Ishikawa (cell line): ENCODE measurements around the gene PCYT1B.

Source experiments
- CEBPB ChIP-seq: IDR thresholded peaks from 2 replicates; pipeline ENCODE4 v1.6.1; 2012
- CREB1 ChIP-seq: IDR thresholded peaks from 2 replicates; pipeline ENCODE4 v1.6.1; 2012; ENCODE audit warnings: low read depth
- EGR1 ChIP-seq: IDR thresholded peaks from 2 replicates; pipeline ENCODE4 v1.6.1; 2012
- EP300 ChIP-seq: IDR thresholded peaks from 2 replicates; pipeline ENCODE4 v1.6.1; 2012; ENCODE audit warnings: borderline replicate concordance
- FOXM1 ChIP-seq: IDR thresholded peaks from 2 replicates; pipeline ENCODE4 v1.6.1; 2012; ENCODE audit warnings: low read depth, borderline replicate concordance
- NFIC ChIP-seq: IDR thresholded peaks from 2 replicates; pipeline ENCODE4 v1.6.1; 2012
- RAD21 ChIP-seq: IDR thresholded peaks from 2 replicates; pipeline ENCODE4 v1.6.1; 2012; ENCODE audit warnings: low read depth
- TAF1 ChIP-seq: IDR thresholded peaks from 2 replicates; pipeline ENCODE4 v1.6.1; 2012; ENCODE audit warnings: low read depth, mild to moderate bottlenecking
- TCF12 ChIP-seq: IDR thresholded peaks from 2 replicates; pipeline ENCODE4 v1.6.1; 2012; ENCODE audit warnings: low read depth
- TEAD4 ChIP-seq: IDR thresholded peaks from 2 replicates; pipeline ENCODE4 v1.6.1; 2012
- YY1 ChIP-seq: IDR thresholded peaks from 2 replicates; pipeline ENCODE4 v1.6.1; 2012; ENCODE audit warnings: low read depth
- ZBTB7A ChIP-seq: IDR thresholded peaks from 2 replicates; pipeline ENCODE4 v1.6.1; 2012; ENCODE audit warnings: low read depth
- TF ChIP-seq, protein P1 (sequence below): IDR thresholded peaks from 2 replicates; pipeline ENCODE4 v1.6.1; 2012; ENCODE audit warnings: low read depth, mild to moderate bottlenecking
- TF ChIP-seq, protein P2 (sequence below): IDR thresholded peaks from 2 replicates; pipeline ENCODE4 v1.6.1; 2012
- TF ChIP-seq, protein P3 (sequence below): IDR thresholded peaks from 2 replicates; pipeline ENCODE4 v1.6.1; 2012

The PCYT1B gene

DNA sequence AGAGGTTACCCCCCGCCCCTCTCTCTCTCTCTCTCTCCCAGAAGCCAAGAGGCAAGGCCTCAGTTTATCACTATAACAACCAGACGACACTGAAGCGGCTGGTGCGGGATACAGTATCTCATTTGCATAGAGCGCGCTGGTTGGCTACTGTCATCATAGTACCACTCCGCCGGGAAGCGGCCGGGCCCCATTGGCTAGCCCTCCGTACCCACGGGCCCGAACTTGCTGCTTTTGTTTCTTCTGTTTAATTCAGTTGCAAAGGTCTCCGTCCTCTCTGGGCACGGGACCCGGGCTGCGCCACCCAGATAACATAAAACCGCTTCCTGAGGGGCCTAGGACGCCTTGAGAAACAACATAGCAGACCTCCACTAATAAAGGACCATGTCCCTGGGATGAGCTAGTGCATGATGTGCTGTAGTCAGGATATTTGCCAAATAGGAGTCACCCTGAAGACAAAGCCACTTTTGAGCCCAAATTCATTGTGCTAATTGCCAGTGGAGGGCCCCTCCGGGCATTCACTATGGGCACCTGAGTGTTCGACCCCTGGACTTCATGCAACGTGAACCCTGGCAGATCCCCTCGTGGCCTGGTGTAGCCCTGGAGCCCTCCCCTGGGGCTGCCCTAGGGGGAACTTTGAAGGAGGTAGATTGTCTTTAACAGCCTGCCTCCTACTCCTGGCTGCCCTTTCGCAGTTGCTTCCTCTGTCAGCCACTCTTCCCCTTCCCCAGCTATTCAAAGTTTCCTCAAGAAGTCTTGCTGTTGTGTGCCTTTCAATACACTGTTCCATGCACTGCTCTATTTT is at the start of gene PCYT1B:
Gene PCYT1B (minus strand): TSS at position 91 of the 802 bp plus-strand sequence. CDS start 242 bp downstream, outside the sequence.
- TF ChIP-seq ZBTB7A (no peak), EGR1 (no peak)
- TF ChIP-seq, protein P1, sequence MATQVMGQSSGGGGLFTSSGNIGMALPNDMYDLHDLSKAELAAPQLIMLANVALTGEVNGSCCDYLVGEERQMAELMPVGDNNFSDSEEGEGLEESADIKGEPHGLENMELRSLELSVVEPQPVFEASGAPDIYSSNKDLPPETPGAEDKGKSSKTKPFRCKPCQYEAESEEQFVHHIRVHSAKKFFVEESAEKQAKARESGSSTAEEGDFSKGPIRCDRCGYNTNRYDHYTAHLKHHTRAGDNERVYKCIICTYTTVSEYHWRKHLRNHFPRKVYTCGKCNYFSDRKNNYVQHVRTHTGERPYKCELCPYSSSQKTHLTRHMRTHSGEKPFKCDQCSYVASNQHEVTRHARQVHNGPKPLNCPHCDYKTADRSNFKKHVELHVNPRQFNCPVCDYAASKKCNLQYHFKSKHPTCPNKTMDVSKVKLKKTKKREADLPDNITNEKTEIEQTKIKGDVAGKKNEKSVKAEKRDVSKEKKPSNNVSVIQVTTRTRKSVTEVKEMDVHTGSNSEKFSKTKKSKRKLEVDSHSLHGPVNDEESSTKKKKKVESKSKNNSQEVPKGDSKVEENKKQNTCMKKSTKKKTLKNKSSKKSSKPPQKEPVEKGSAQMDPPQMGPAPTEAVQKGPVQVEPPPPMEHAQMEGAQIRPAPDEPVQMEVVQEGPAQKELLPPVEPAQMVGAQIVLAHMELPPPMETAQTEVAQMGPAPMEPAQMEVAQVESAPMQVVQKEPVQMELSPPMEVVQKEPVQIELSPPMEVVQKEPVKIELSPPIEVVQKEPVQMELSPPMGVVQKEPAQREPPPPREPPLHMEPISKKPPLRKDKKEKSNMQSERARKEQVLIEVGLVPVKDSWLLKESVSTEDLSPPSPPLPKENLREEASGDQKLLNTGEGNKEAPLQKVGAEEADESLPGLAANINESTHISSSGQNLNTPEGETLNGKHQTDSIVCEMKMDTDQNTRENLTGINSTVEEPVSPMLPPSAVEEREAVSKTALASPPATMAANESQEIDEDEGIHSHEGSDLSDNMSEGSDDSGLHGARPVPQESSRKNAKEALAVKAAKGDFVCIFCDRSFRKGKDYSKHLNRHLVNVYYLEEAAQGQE, result no peak

DNA sequence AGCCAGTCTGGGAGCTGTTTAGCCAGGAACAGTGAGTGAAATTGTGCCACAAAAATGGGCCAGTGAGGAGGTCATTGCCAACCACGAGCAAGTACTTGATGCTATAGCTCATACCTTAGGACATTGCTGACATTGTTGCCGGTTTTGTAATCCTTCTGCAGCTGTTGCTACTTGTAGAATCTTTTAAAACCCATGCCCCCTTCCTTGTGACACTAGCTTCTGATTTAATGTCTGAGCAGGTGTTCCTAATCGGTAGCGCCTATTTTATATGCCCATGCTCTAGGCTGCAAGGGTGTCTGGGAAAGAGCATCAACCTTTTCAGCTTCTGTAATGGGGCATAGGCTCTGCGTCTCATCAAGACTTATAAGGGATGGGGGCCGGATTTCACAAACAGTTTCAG is 49.1 kb upstream of the PCYT1B start:
- TF ChIP-seq FOXM1, result no peak
- TF ChIP-seq EP300, result no peak
- no peak for TF ChIP-seq CEBPB
- TF ChIP-seq, protein P1, result no peak
- no peak for TF ChIP-seq TCF12
- no peak for TF ChIP-seq EGR1
- TF ChIP-seq, protein P2, sequence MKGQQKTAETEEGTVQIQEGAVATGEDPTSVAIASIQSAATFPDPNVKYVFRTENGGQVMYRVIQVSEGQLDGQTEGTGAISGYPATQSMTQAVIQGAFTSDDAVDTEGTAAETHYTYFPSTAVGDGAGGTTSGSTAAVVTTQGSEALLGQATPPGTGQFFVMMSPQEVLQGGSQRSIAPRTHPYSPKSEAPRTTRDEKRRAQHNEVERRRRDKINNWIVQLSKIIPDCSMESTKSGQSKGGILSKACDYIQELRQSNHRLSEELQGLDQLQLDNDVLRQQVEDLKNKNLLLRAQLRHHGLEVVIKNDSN, result no peak
- no peak for TF ChIP-seq TAF1

DNA sequence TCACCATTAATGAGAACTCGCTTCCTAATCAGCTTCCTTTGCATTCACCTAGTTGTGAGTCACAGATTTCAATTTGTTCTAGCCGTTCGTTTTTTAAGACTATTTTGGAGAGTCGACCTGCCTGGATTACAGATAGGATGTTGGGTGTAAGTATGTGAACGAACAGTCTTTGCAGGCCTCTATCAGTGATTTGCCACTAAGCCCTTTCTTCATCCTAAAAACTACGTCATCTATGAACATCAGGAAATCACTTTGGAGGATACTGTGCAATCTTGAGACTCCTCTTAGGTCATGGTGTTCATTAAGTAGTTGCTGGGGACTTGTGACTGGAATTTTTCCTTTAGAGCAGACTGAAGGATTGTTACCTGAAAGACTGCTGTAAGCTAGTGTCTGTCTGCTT is 47.7 kb upstream of the PCYT1B start:
- TF ChIP-seq, protein P3, sequence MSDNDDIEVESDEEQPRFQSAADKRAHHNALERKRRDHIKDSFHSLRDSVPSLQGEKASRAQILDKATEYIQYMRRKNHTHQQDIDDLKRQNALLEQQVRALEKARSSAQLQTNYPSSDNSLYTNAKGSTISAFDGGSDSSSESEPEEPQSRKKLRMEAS, result no peak
- TF ChIP-seq FOXM1 (no peak), EGR1 (no peak), TEAD4 (no peak), TAF1 (no peak), EP300 (no peak), YY1 (no peak), RAD21 (no peak), TCF12 (no peak)
- TF ChIP-seq, protein P2, result no peak

DNA sequence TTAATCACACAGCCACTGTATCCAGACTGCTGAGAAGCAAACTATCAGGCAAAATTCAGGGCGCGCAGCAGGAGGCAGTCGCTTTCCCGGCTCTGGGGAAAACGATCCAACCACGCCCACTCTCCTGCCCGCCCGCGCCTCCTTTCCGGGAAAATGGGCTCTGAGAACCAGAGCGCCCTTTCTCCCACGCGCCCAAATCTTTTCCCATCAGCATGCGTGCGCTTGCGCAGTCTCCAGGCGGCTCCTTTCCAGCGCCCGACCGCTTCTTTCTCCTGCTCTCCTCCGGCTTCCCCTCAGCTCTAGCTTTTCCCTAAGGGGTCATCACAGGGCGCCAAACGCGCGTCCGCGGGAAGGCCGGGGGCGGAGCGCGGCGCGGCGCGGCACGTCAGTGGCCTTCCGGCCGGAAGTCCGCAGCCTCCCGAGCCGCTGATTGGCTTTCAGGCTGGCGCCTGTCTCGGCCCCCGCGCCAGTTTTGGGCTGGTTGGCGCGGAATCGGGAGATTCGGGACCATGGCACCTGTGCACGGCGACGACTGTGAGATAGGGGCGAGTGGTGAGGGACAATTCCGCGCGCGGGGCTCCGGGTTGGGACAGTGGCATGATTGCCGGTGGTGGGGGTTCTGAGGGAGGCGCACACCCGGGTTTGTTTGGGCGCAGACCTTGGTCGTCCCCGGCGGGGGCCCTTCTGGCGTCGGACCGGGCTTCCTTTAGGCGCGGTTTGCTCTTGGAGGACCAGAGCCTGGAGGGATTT is 46.5 kb upstream of the PCYT1B start, which contains the start of gene POLA1:
Gene POLA1 (plus strand): TSS at position 466 of the 750 bp plus-strand sequence. CDS start 44 bp downstream, at position 510.
- TF ChIP-seq, protein P3, result peak; percentile 42; the same call in 1 of the 2 replicates
- TF ChIP-seq, protein P2, result no peak
- TF ChIP-seq RAD21 (no peak), TAF1 (no peak), EP300 (0 out of 2 replicates have a peak, but pooled peaks have one; percentile 14), CEBPB (no peak), FOXM1 (no peak), EGR1 (no peak; the same call in 1 of the 2 replicates), ZBTB7A (no peak), CREB1 (peak; percentile 86), TEAD4 (no peak), TCF12 (no peak), NFIC (0 out of 2 replicates have a peak, but pooled peaks have one; percentile 4), YY1 (no peak)
- TF ChIP-seq, protein P1, result no peak
